IMR-90 (cell line): Measurements from ENCODE around the gene ABITRAM. TPM values are rescaled to one million over a fixed set of nuclear protein-coding genes. Genes with fewer than 3 reads are reported as not detected.

Experiments
- ATAC-seq: fragments of 200-7000 bp; cut with Tn5 transposase; 2 replicates; pipeline ENCODE4 v1.9.1; 2020; ENCODE audit warnings: low read depth, mild to moderate bottlenecking, moderate library complexity
- BruUV-seq: library from RNA; stranded (reverse); fragments of 400-500 nt; replicated peaks from 2 replicates; lab custom pipeline; 2021; lab: Mats Ljungman, UMichigan
- CTCF ChIA-PET: fragments of 300-600 bp; formaldehyde crosslinking; extraction: SDS; loops from one replicate; lab custom pipeline; 2021; ENCODE audit warnings: antibody characterized with exemption; lab: Yijun Ruan, JAX
- POLR2A ChIA-PET: fragments of 300-600 bp; sonication (Branson Sonifier 250); formaldehyde crosslinking; loops from one replicate; lab custom pipeline; 2022; ENCODE audit warnings: antibody characterized with exemption; ENCODE audit not compliant: unreplicated experiment; lab: Charles Lee
- DNase-seq: peaks from one replicate; pipeline ENCODE4 v3.0.0; 2013
- H2AFZ ChIP-seq: replicated peaks from 2 replicates; pipeline ENCODE3; 2013; ENCODE audit warnings: low read length, mild to moderate bottlenecking; ENCODE audit not compliant: poor library complexity
- H2AK5ac ChIP-seq: 2 replicates; pipeline ENCODE4 v1.6.1; 2013; ENCODE audit warnings: low read depth, low read length, inconsistent platforms
- H2AK9ac ChIP-seq: replicated peaks from 2 replicates; pipeline ENCODE3; 2013; ENCODE audit warnings: mild to moderate bottlenecking, low read depth, low read length, moderate library complexity; ENCODE audit not compliant: poor library complexity
- H2BK120ac ChIP-seq: 2 replicates; pipeline ENCODE4 v1.6.1; 2013; ENCODE audit warnings: low read depth, low read length, inconsistent platforms
- H2BK15ac ChIP-seq: 3 replicates; pipeline ENCODE4 v1.6.1; 2013; ENCODE audit warnings: low read depth, low read length, inconsistent platforms
- H2BK20ac ChIP-seq: 2 replicates; pipeline ENCODE4 v1.6.1; 2013; ENCODE audit warnings: low read depth, mild to moderate bottlenecking, inconsistent platforms, low read length, moderate library complexity
- H2BK5ac ChIP-seq: 2 replicates; pipeline ENCODE4 v1.6.1; 2013; ENCODE audit warnings: mild to moderate bottlenecking, low read depth, low read length, inconsistent platforms; ENCODE audit not compliant: poor library complexity, severe bottlenecking
- H3K14ac ChIP-seq: replicated peaks from 2 replicates; pipeline ENCODE4 v1.6.1; 2013; ENCODE audit warnings: low read depth, low read length, inconsistent platforms
- H3K18ac ChIP-seq: 2 replicates; pipeline ENCODE4 v1.6.1; 2013; ENCODE audit warnings: low read depth, low read length, control low read depth
- H3K23ac ChIP-seq: 2 replicates; pipeline ENCODE4 v1.6.1; 2013; ENCODE audit warnings: low read depth, low read length, inconsistent platforms
- H3K27ac ChIP-seq: 2 replicates; pipeline ENCODE4 v1.5.1; 2013; ENCODE audit warnings: mild to moderate bottlenecking, control low read depth, low read length; ENCODE audit not compliant: insufficient read depth
- H3K27me3 ChIP-seq: 2 replicates; pipeline ENCODE4 v1.6.1; 2013; ENCODE audit warnings: low read length; ENCODE audit not compliant: control insufficient read depth, insufficient read depth
- H3K36me3 ChIP-seq: 2 replicates; pipeline ENCODE4 v1.6.1; 2013; ENCODE audit warnings: low read length, mixed read lengths; ENCODE audit not compliant: control insufficient read depth, insufficient read depth
- H3K4ac ChIP-seq: 2 replicates; pipeline ENCODE4 v1.6.1; 2013; ENCODE audit warnings: low read depth, low read length, inconsistent platforms
- H3K4me1 ChIP-seq: 2 replicates; pipeline ENCODE4 v1.6.1; 2013; ENCODE audit warnings: low read length, mixed read lengths; ENCODE audit not compliant: control insufficient read depth, insufficient read depth
- H3K4me2 ChIP-seq: 2 replicates; pipeline ENCODE4 v1.6.1; 2013; ENCODE audit warnings: low read depth, mild to moderate bottlenecking, control low read depth, low read length, moderate library complexity
- H3K4me3 ChIP-seq: 2 replicates; pipeline ENCODE4 v1.5.1; 2013; ENCODE audit warnings: low read depth, mild to moderate bottlenecking, control low read depth, low read length, moderate library complexity; ENCODE audit not compliant: insufficient read depth
- H3K56ac ChIP-seq: 2 replicates; pipeline ENCODE4 v1.6.1; 2013; ENCODE audit warnings: low read length, inconsistent platforms; ENCODE audit not compliant: insufficient read depth; ENCODE audit errors: extremely low read depth
- H3K79me1 ChIP-seq, 2 experiments: 2 replicates each; pipeline ENCODE4 v1.6.1; 2013; ENCODE audit warnings: low read length in 2 of 2, inconsistent platforms in 1 of 2, low read depth in 1 of 2
- H3K9ac ChIP-seq: 2 replicates; pipeline ENCODE4 v1.6.1; 2013; ENCODE audit warnings: low read depth, low read length, control low read depth
- H3K9me1 ChIP-seq: 2 replicates; pipeline ENCODE4 v1.6.1; 2013; ENCODE audit warnings: low read length, inconsistent platforms; ENCODE audit not compliant: insufficient read depth
- H3K9me3 ChIP-seq: 2 replicates; pipeline ENCODE4 v1.6.1; 2013; ENCODE audit warnings: low read length; ENCODE audit not compliant: control insufficient read depth, insufficient read depth
- H4K20me1 ChIP-seq: 2 replicates; pipeline ENCODE4 v1.6.1; 2013; ENCODE audit warnings: low read length, inconsistent platforms; ENCODE audit not compliant: insufficient read depth
- H4K5ac ChIP-seq: 2 replicates; pipeline ENCODE4 v1.6.1; 2013; ENCODE audit warnings: mild to moderate bottlenecking, low read depth, low read length, control low read depth
- H4K8ac ChIP-seq, 2 experiments: 2 replicates each; pipeline ENCODE4 v1.6.1; 2013; ENCODE audit warnings: low read depth in 2 of 2, low read length in 2 of 2, control low read depth in 1 of 2, inconsistent platforms in 1 of 2
- H4K91ac ChIP-seq: 2 replicates; pipeline ENCODE4 v1.6.1; 2013; ENCODE audit warnings: low read depth, low read length, inconsistent platforms; ENCODE audit not compliant: insufficient read depth
- BHLHE40 ChIP-seq: fragments of 150-350 bp; IDR thresholded peaks from 2 replicates; pipeline ENCODE4 v1.6.1; 2016; ENCODE audit warnings: mild to moderate bottlenecking, low read depth, low read length
- MAFK ChIP-seq: IDR thresholded peaks from 2 replicates; pipeline ENCODE4 v1.6.1; 2012; ENCODE audit warnings: low read depth, low read length, improper control_type of control experiment
- POLR2A ChIP-seq: IDR thresholded peaks from 2 replicates; pipeline ENCODE4 v1.6.1; 2012; ENCODE audit warnings: mild to moderate bottlenecking, low read depth, low read length
- RAD21 ChIP-seq: IDR thresholded peaks from 2 replicates; pipeline ENCODE4 v1.6.1; 2012; ENCODE audit warnings: low read length, improper control_type of control experiment
- WGBS, 2 experiments: methylation state at CpG; one replicate each; pipeline versions ENCODE4 v1.1.5 to v1.1.7; 2013; ENCODE audit warnings: missing lambda C conversion rate in 2 of 2; ENCODE audit not compliant: insufficient read length in 1 of 2; ENCODE audit errors: extremely low coverage in 2 of 2; 5-methylcytosine and 5-hydroxymethylcytosine counted together
- dilution Hi-C: fragments of 300-500 bp; cut with HindIII; formaldehyde crosslinking; loops from one replicate; pipeline ENCODE4 v1.14.3; 2018; ENCODE audit warnings: low sequenced_read_pairs; ENCODE audit not compliant: unreplicated experiment
- in situ Hi-C: fragments of 300-500 bp; cut with MboI; formaldehyde crosslinking; loops from 3 replicates; pipeline ENCODE4 v1.14.3; 2019; ENCODE audit warnings: low sequenced_read_pairs, inconsistent platforms, mixed read lengths
- intact Hi-C: fragments of 100-400 bp; cut with micrococcal nuclease; formaldehyde crosslinking; loops from 2 replicates; pipeline ENCODE4 v1.10.0; 2022
- polyA plus RNA-seq, 3 experiments: library from polyadenylated mRNA; depleted of rRNA; stranded (reverse); fragments of >200 nt; gene quantifications; 2 replicates each; pipeline ENCODE4 v1.2.3, GENCODE V29; 2012; ENCODE audit warnings: low replicate concordance in 1 of 3
- total RNA-seq: library from RNA; depleted of rRNA; stranded (reverse); fragments of >200 nt; gene quantifications from 2 replicates; pipeline ENCODE4 v1.2.3, GENCODE V29; 2012

The ABITRAM gene
- total and polyA plus RNA-seq, 2 of the 4 experiments (the other 2 are of a cell fraction) = 8.6 to 10.3 TPM

GRCh38 chr9:108905494-108905893, 28.7 kb upstream of the ABITRAM start:
- WGBS, 2 experiments = no CpG with 5 or more reads among the region's 2 CpGs
- TF ChIP-seq BHLHE40 (no peak), POLR2A (no peak), MAFK (no peak), RAD21 (no peak)
- H3K4me1 ChIP-seq = no peaks in the 10 kb centered on the region
- H4K5ac ChIP-seq = no peak overlapping the region
- ChIA-PET POLR2A (no interaction called here), CTCF (no interaction called here)
- no peaks in the 10 kb centered on the region for H4K20me1 ChIP-seq
- no peak overlapping the region for H3K9ac ChIP-seq
- in situ Hi-C loops (no loop called here), dilution Hi-C loops (no loop called here), intact Hi-C loops (no loop called here)
- no peak overlapping the region for H3K56ac ChIP-seq
- H4K8ac ChIP-seq = no peak overlapping the region
- no peak overlapping the region for H2BK20ac ChIP-seq
- H3K23ac ChIP-seq = no peak overlapping the region
- H3K4ac ChIP-seq = no peak overlapping the region
- no peak overlapping the region for H2AFZ ChIP-seq
- H3K9me3 ChIP-seq = no peaks in the 10 kb centered on the region
- H3K4me2 ChIP-seq = no peak overlapping the region
- no peak overlapping the region for H3K18ac ChIP-seq
- H3K14ac ChIP-seq = no peak overlapping the region
- H3K27ac ChIP-seq = no peak overlapping the region
- H3K4me3 ChIP-seq = no peak overlapping the region
- no TSS peak for BruUV-seq
- DNase-seq (no peak), ATAC-seq (no peak)
- H2AK9ac ChIP-seq = no peak overlapping the region
- H2BK5ac ChIP-seq = no peak overlapping the region
- no peak overlapping the region for H2AK5ac ChIP-seq
- H3K9me1 ChIP-seq = no peaks in the 10 kb centered on the region
- H3K27me3 ChIP-seq = no peaks in the 10 kb centered on the region
- no peaks in the 10 kb centered on the region for H3K79me1 ChIP-seq
- no peak overlapping the region for H4K91ac ChIP-seq
- H2BK120ac ChIP-seq = no peak overlapping the region
- no peak overlapping the region for H2BK15ac ChIP-seq
- peaks cover 39% of the 10 kb centered on the region for H3K36me3 ChIP-seq
